GM15510 (cell line): ENCODE data around the gene METTL9.

ENCODE experiments used
- POLR2A ChIP-seq: IDR thresholded peaks from 3 replicates; pipeline ENCODE4 v1.6.1; 2011; ENCODE audit warnings: borderline replicate concordance; ENCODE audit not compliant: insufficient read length; ENCODE audit errors: extremely low read depth

METTL9 gene

GRCh38 chr16:21590796-21591195 lies 8.6 kb upstream of the METTL9 start:
- TF ChIP-seq POLR2A = no peak

GRCh38 chr16:21592191-21592590 lies 7.2 kb upstream of the METTL9 start:
- TF ChIP-seq POLR2A = no peak

GRCh38 chr16:21593530-21594289 lies 5.7 kb upstream of the METTL9 start:
- TF ChIP-seq POLR2A = no peak

GRCh38 chr16:21597561-21598030 lies 1.8 kb upstream of the METTL9 start:
- TF ChIP-seq POLR2A = no peak

- TF ChIP-seq POLR2A = no peak
Measured at GRCh38 chr16:21598206-21598605, 1.2 kb upstream of the METTL9 start.

- TF ChIP-seq POLR2A = no peak
Measured at GRCh38 chr16:21598701-21599121, 666 bp upstream of the METTL9 start.

- TF ChIP-seq POLR2A = no peak
Measured at GRCh38 chr16:21600031-21600773, 825 bp downstream of the METTL9 start.

- no peak for TF ChIP-seq POLR2A
Measured at GRCh38 chr16:21602785-21603184, 3.4 kb downstream of the METTL9 start.

GRCh38 chr16:21603928-21604327 lies 4.6 kb downstream of the METTL9 start:
- TF ChIP-seq POLR2A = no peak

GRCh38 chr16:21608639-21609328 lies 9.4 kb downstream of the METTL9 start:
- TF ChIP-seq POLR2A = no peak

GRCh38 chr16:21610006-21610544 lies 10.7 kb downstream of the METTL9 start:
- TF ChIP-seq POLR2A = no peak

GRCh38 chr16:21610766-21611165 lies 11.4 kb downstream of the METTL9 start:
- TF ChIP-seq POLR2A = no peak

GRCh38 chr16:21611198-21611555 lies 11.8 kb downstream of the METTL9 start:
- TF ChIP-seq POLR2A = no peak

GRCh38 chr16:21611556-21612384 lies 12.4 kb downstream of the METTL9 start:
- no peak for TF ChIP-seq POLR2A

GRCh38 chr16:21613361-21613760 lies 14.0 kb downstream of the METTL9 start:
- TF ChIP-seq POLR2A = no peak

- no peak for TF ChIP-seq POLR2A
Measured at GRCh38 chr16:21613781-21614180, 14.4 kb downstream of the METTL9 start.
